Suprapubic skin (tissue), 4 donors: ENCODE measurements around the gene ZFHX3. TPM values are rescaled to one million over a fixed set of nuclear protein-coding genes. Genes with fewer than 3 reads are reported as not detected.

ENCODE experiments used
- DNase-seq, 2 donors: peaks; one replicate each; pipeline ENCODE4 v3.0.0-alpha.2; 2019; ENCODE audit warnings: low spot score in 2 of 2
- H3K27ac ChIP-seq: fragments of 200-600 bp; sonication (generic); one replicate; pipeline ENCODE4 v1.5.1; 2019
- H3K27me3 ChIP-seq: fragments of 200-600 bp; sonication (generic); one replicate; pipeline ENCODE4 v1.5.1; 2019
- H3K36me3 ChIP-seq: fragments of 200-600 bp; sonication (generic); one replicate; pipeline ENCODE4 v1.5.1; 2019
- H3K4me1 ChIP-seq: fragments of 200-600 bp; sonication (generic); one replicate; pipeline ENCODE4 v1.5.1; 2019
- H3K4me3 ChIP-seq: fragments of 200-600 bp; sonication (generic); one replicate; pipeline ENCODE4 v1.5.1; 2019; ENCODE audit warnings: mild to moderate bottlenecking
- H3K9me3 ChIP-seq: fragments of 200-600 bp; sonication (generic); one replicate; pipeline ENCODE4 v1.5.1; 2019
- EP300 ChIP-seq: sonication (generic); formaldehyde crosslinking; IDR thresholded peaks from one replicate; pipeline ENCODE4 v1.6.1; 2017; ENCODE audit warnings: antibody characterized with exemption
- POLR2A ChIP-seq, 2 donors: fragments of 450-650 bp; IDR thresholded peaks; one replicate each; pipeline ENCODE4 v1.6.1; 2017; ENCODE audit warnings: antibody characterized with exemption in 2 of 2, mild to moderate bottlenecking in 2 of 2, moderate library complexity in 2 of 2
- POLR2AphosphoS5 ChIP-seq, 3 donors: sonication (generic); formaldehyde crosslinking; IDR thresholded peaks; one replicate each; pipeline ENCODE4 v1.6.1; 2017; ENCODE audit warnings: antibody characterized with exemption in 3 of 3
- WGBS: methylation state at CpG from one replicate; pipeline ENCODE4 v1.1.5; 2018; 5-methylcytosine and 5-hydroxymethylcytosine counted together
- total RNA-seq, 4 donors: library from RNA; depleted of rRNA; stranded (reverse); fragments of >200 nt; gene quantifications; one replicate each; pipeline ENCODE4 v1.1.0, GENCODE V29; 2016
- TF ChIP-seq, protein P1 (sequence below), 2 donors: fragments of 200-600 bp in 1 of 2; fragments of 450-650 bp in 1 of 2; sonication (generic) in 1 of 2; IDR thresholded peaks; one replicate each; pipeline ENCODE4 v1.5.1; 2016 to 2019; ENCODE audit warnings: antibody characterized with exemption in 2 of 2, mild to moderate bottlenecking in 1 of 2, moderate library complexity in 1 of 2

The ZFHX3 gene
- total RNA-seq, 4 donors from 2014 or later: 10.4 to 16.1 (median 12.8) TPM

DNA sequence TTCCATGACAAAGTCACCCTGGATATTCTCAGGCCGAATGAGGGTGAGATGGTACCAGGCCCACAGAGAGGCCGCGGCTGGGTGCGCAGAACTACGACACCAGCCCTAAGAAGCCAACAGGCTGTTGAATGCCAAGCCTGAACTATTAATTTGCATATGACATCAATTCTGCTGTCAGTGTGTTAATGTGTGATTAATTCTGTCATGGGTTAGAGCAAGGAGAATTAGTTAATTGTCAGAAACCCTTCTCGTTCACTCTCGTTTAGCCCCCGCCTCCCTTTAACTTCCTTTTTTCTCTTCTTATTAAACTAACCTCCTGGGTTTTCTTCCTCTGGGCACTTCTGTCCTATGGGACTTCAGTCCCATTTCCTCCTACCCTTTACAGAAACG, 123.4 kb downstream of the ZFHX3 start:
- no peak for DNase-seq
- Histone ChIP-seq H3K27me3 (no peaks in the 10 kb centered on the region), H3K27ac (no peak overlapping the region), H3K4me3 (no peak overlapping the region), H3K4me1 (peaks cover 30% of the 10 kb centered on the region), H3K36me3 (no peaks in the 10 kb centered on the region), H3K9me3 (no peaks in the 10 kb centered on the region)
- TF ChIP-seq POLR2A (IDR thresholded peaks at IDR 0.05) (no peak), EP300 (no peak), POLR2AphosphoS5 (IDR thresholded peaks at IDR 0.05) (no peak)
- TF ChIP-seq, protein P1, sequence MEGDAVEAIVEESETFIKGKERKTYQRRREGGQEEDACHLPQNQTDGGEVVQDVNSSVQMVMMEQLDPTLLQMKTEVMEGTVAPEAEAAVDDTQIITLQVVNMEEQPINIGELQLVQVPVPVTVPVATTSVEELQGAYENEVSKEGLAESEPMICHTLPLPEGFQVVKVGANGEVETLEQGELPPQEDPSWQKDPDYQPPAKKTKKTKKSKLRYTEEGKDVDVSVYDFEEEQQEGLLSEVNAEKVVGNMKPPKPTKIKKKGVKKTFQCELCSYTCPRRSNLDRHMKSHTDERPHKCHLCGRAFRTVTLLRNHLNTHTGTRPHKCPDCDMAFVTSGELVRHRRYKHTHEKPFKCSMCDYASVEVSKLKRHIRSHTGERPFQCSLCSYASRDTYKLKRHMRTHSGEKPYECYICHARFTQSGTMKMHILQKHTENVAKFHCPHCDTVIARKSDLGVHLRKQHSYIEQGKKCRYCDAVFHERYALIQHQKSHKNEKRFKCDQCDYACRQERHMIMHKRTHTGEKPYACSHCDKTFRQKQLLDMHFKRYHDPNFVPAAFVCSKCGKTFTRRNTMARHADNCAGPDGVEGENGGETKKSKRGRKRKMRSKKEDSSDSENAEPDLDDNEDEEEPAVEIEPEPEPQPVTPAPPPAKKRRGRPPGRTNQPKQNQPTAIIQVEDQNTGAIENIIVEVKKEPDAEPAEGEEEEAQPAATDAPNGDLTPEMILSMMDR (IDR thresholded peaks at IDR 0.05): no peak
- WGBS: 84% methylated on average over 9 of the region's 9 CpGs

DNA sequence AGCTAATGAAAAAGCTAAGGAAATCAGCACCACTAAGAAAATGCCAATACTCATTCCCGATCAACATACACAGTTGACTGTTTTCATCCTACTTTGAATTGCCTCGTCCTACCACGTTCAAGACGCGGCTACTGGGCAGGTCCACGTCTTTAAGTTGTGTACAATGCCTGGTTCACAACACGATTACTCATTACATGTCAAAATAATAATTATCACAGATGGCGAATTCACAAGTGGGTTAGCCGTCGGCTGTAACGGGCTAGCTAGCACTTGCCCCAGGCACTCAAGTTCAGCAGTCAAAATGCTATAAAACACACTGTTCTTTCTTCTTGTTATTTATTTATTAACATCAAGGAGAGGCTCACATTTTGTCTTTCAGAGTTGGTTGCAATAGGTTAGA, 124.2 kb downstream of the ZFHX3 start:
- Histone ChIP-seq H3K9me3 (no peaks in the 10 kb centered on the region), H3K4me3 (no peak overlapping the region), H3K36me3 (no peaks in the 10 kb centered on the region), H3K27me3 (no peaks in the 10 kb centered on the region), H3K4me1 (peaks cover 24% of the 10 kb centered on the region), H3K27ac (no peak overlapping the region)
- DNase-seq: no peak
- TF ChIP-seq EP300 (no peak), POLR2AphosphoS5 (IDR thresholded peaks at IDR 0.05) (no peak), POLR2A (IDR thresholded peaks at IDR 0.05) (no peak)
- TF ChIP-seq, protein P1 (IDR thresholded peaks at IDR 0.05): no peak
- 74% methylated on average over 11 of the region's 11 CpGs for WGBS

DNA sequence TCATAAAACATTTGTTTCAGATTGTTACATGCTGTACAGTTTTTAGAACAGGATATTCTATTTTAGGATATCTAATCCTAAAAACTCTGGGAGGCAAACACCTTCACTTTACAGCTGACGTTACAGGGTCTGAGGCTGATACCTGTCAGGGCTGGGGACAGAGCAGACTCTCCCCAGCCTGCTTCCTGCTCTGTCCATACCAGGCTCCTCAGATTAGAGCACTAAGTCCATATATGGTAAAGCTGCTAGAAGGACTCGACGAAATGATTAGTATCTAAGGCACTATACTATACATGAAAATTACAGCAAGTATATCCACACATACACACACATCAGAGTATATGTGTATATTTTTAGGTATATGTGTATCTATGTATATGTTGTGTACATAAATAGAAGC, 125.2 kb downstream of the ZFHX3 start:
- TF ChIP-seq, protein P1 (IDR thresholded peaks at IDR 0.05): no peak
- TF ChIP-seq POLR2AphosphoS5 (IDR thresholded peaks at IDR 0.05) (no peak), EP300 (no peak), POLR2A (IDR thresholded peaks at IDR 0.05) (no peak)
- no peaks in the 10 kb centered on the region for H3K9me3 ChIP-seq
- peaks cover 15% of the 10 kb centered on the region for H3K4me1 ChIP-seq
- 73% methylated on average over 3 of the region's 3 CpGs for WGBS
- no peak overlapping the region for H3K27ac ChIP-seq
- H3K4me3 ChIP-seq: no peak overlapping the region
- no peaks in the 10 kb centered on the region for H3K36me3 ChIP-seq
- H3K27me3 ChIP-seq: no peaks in the 10 kb centered on the region
- no peak for DNase-seq

DNA sequence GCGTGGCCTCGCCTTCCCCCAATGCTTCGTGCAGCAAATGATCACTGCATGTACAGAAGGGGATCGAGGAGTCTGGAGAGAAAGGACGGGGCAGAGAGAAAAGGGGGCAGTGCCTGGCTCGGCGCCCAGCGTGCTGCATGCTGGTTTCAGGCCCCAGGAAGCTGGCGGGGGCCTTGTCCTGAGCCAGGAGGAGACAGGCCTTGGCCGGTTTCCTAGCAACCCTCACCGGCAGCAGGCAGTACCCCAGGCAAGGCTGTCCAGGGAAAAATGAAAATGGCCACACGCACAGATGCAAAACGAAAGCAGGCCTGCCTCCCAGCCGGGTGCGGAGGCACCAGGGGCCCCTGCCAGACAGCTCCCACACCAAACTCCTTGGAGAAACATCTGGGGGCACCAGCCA, 126.3 kb downstream of the ZFHX3 start:
- Histone ChIP-seq H3K4me1 (peaks cover 7% of the 10 kb centered on the region), H3K27ac (no peak overlapping the region), H3K27me3 (no peaks in the 10 kb centered on the region), H3K4me3 (peak overlapping the region; percentile 8), H3K36me3 (no peaks in the 10 kb centered on the region), H3K9me3 (no peaks in the 10 kb centered on the region)
- 79% methylated on average over 15 of the region's 15 CpGs for WGBS
- no peak for DNase-seq
- TF ChIP-seq, protein P1 (IDR thresholded peaks at IDR 0.05): no peak
- TF ChIP-seq POLR2A (IDR thresholded peaks at IDR 0.05): no peak
- TF ChIP-seq POLR2AphosphoS5 (IDR thresholded peaks at IDR 0.05): no peak
- no peak for TF ChIP-seq EP300

DNA sequence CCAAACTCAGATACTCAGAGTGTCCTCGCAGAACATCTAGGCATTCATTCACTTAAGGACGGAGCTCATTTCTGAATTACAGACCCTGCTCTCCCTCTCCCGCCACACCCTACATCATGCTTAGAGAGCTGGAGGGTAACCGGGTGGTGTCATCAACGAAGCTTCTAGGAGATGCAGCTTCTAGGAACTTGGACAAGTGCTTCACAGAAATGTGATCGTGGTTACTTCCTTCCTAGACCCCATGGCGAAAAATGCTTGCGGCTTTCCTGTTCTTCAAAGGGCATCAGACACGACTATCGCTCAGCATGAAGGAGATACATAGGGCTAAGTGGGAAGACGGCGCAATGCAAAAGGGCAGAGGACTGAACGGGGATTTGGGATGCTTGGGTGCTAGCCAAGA, 126.8 kb downstream of the ZFHX3 start:
- Histone ChIP-seq H3K9me3 (no peaks in the 10 kb centered on the region), H3K27ac (no peak overlapping the region), H3K4me3 (peak overlapping the region; percentile 8), H3K27me3 (no peaks in the 10 kb centered on the region), H3K4me1 (peaks cover 7% of the 10 kb centered on the region), H3K36me3 (no peaks in the 10 kb centered on the region)
- 78% methylated on average over 13 of the region's 13 CpGs for WGBS
- no peak for DNase-seq
- TF ChIP-seq POLR2A (IDR thresholded peaks at IDR 0.05): no peak
- TF ChIP-seq EP300: no peak
- TF ChIP-seq, protein P1 (IDR thresholded peaks at IDR 0.05): no peak
- TF ChIP-seq POLR2AphosphoS5 (IDR thresholded peaks at IDR 0.05): no peak
